Measurements from ENCODE around the gene GSK3B.
"Not testable (repeated sequence)": the region's sequence is repeated elsewhere in the genome, so short reads cannot be mapped to it uniquely, and the experiment has no call there.

The GSK3B gene

DNA sequence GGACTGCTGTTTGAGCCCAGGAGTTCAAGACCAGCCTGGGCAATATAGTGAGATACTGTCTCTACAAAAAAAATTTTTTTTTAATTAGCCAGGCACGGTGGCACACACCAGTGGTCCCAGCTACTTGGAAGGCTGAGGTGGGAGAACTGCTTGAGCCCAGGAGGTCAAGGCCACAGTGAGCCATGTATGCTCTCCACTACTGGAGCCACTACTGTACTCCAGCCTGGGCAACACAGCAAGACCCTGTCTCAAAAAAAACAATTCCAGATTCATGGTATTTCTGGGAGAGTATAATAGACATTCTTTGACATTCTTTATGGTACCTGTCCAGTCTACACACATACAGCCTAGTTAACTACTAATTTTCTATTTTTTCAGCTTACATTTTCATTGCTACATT lies 70.1 kb downstream of the GSK3B start:
- H3K4me1 ChIP-seq (ENCODE audit: control insufficient read depth, insufficient read depth, low read length, poor library complexity, severe bottlenecking): peaks cover 4% of the 10 kb centered on the region
- no peaks in the 10 kb centered on the region for H3K36me3 ChIP-seq (ENCODE audit: control insufficient read depth, insufficient read depth, low read length)
- DNase-seq: no peak
- no peaks in the 10 kb centered on the region for H3K9me3 ChIP-seq (ENCODE audit: control insufficient read depth, low read length)
- H3K4me3 ChIP-seq (ENCODE audit: insufficient read depth, low read depth, low read length, poor library complexity, severe bottlenecking): no peak overlapping the region
- no peaks in the 10 kb centered on the region for H3K27me3 ChIP-seq (replicated peaks; ENCODE audit: control insufficient read depth, insufficient read depth, low read length, poor library complexity, severe bottlenecking)
- H3K27ac ChIP-seq (ENCODE audit: insufficient read depth, low read length, poor library complexity, severe bottlenecking): no peak overlapping the region

DNA sequence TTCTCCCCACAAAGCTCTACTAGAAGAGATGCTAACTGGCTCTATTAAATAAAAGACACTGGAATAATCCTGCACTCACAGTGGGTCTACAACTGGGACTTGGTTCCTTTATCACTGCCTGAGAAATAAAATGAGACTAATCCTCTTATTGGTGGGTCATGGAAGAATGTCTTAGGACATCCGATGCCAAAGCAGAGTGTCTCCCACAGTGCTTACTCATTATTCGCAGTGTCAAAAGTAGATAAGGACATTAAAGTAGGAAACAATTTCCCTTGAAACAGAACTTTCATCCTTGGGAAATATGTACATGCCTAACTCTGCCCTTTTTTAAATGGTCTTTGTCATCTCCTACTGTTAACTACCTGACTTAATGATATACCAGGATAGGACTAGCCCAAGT lies 71.5 kb downstream of the GSK3B start:
- DNase-seq: no peak
- no peaks in the 10 kb centered on the region for H3K36me3 ChIP-seq (ENCODE audit: control insufficient read depth, insufficient read depth, low read length)
- H3K4me1 ChIP-seq (ENCODE audit: control insufficient read depth, insufficient read depth, low read length, poor library complexity, severe bottlenecking): peaks cover 4% of the 10 kb centered on the region
- no peak overlapping the region for H3K4me3 ChIP-seq (ENCODE audit: insufficient read depth, low read depth, low read length, poor library complexity, severe bottlenecking)
- no peaks in the 10 kb centered on the region for H3K27me3 ChIP-seq (replicated peaks; ENCODE audit: control insufficient read depth, insufficient read depth, low read length, poor library complexity, severe bottlenecking)
- H3K9me3 ChIP-seq (ENCODE audit: control insufficient read depth, low read length): no peaks in the 10 kb centered on the region
- H3K27ac ChIP-seq (ENCODE audit: insufficient read depth, low read length, poor library complexity, severe bottlenecking): no peak overlapping the region

DNA sequence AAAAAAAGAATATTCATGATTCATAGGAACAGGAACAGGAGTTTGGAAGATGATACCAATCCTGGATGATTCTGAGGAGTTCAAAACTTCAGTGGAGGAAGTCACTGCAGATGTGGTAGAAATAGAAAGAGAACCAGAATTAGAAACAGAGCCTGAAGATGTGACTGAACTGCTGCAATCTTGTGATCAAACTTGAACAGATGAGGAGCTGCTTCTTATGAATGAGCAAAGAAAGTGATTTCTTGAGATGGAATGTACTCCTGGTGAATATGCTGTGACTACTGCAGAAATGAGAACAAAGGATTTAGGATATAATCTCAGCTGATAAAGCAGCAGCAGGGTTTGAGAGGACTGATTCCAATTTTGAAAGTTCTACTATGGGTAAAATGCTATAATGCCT lies 72.7 kb downstream of the GSK3B start:
- H3K9me3 ChIP-seq (ENCODE audit: control insufficient read depth, low read length): no peaks in the 10 kb centered on the region
- H3K36me3 ChIP-seq (ENCODE audit: control insufficient read depth, insufficient read depth, low read length): no peaks in the 10 kb centered on the region
- no peaks in the 10 kb centered on the region for H3K27me3 ChIP-seq (replicated peaks; ENCODE audit: control insufficient read depth, insufficient read depth, low read length, poor library complexity, severe bottlenecking)
- no peak overlapping the region for H3K4me3 ChIP-seq (ENCODE audit: insufficient read depth, low read depth, low read length, poor library complexity, severe bottlenecking)
- H3K4me1 ChIP-seq (ENCODE audit: control insufficient read depth, insufficient read depth, low read length, poor library complexity, severe bottlenecking): peaks cover 4% of the 10 kb centered on the region
- no peak overlapping the region for H3K27ac ChIP-seq (ENCODE audit: insufficient read depth, low read length, poor library complexity, severe bottlenecking)
- no peak for DNase-seq

DNA sequence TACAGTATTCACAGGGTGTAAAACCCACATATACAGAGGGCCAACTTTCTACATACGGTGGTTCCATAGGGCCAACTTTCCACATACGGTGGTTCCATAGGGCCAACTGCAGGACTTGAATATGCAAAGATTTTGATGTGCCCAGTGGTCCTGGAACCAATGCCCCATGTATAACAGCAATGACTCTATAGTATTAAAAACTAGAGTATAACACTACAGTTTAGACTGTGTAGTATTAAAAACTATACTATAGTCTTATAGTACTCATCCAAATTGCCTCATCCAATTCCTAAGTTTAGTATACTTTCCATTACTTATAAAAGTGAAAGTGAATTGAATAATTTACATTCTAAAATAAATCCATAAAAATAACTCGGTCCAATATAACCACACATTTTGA lies 75.9 kb downstream of the GSK3B start:
- no peaks in the 10 kb centered on the region for H3K9me3 ChIP-seq (ENCODE audit: control insufficient read depth, low read length)
- no peak overlapping the region for H3K27ac ChIP-seq (ENCODE audit: insufficient read depth, low read length, poor library complexity, severe bottlenecking)
- H3K4me1 ChIP-seq (ENCODE audit: control insufficient read depth, insufficient read depth, low read length, poor library complexity, severe bottlenecking): peaks cover 4% of the 10 kb centered on the region
- no peaks in the 10 kb centered on the region for H3K27me3 ChIP-seq (replicated peaks; ENCODE audit: control insufficient read depth, insufficient read depth, low read length, poor library complexity, severe bottlenecking)
- no peaks in the 10 kb centered on the region for H3K36me3 ChIP-seq (ENCODE audit: control insufficient read depth, insufficient read depth, low read length)
- no peak overlapping the region for H3K4me3 ChIP-seq (ENCODE audit: insufficient read depth, low read depth, low read length, poor library complexity, severe bottlenecking)
- no peak for DNase-seq

DNA sequence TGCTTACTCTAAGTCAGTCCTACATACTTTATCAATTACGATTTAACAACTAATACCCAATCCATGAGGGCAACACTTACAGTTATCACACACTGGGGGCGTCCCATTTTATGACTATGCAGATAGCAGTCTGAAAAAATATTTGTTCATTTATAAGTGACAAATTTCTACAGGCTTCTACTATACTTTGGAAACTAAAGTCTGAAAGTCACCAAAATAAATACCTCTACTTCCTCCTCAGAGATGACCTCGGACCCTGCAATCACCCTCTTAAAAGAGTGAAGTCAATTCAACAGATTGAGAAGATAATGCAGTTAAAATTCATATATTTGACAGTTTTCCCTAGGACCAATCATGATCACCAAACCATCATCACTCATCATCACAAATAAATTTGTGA lies 76.6 kb downstream of the GSK3B start:
- DNase-seq: no peak
- no peaks in the 10 kb centered on the region for H3K36me3 ChIP-seq (ENCODE audit: control insufficient read depth, insufficient read depth, low read length)
- peaks cover 4% of the 10 kb centered on the region for H3K4me1 ChIP-seq (ENCODE audit: control insufficient read depth, insufficient read depth, low read length, poor library complexity, severe bottlenecking)
- no peak overlapping the region for H3K27ac ChIP-seq (ENCODE audit: insufficient read depth, low read length, poor library complexity, severe bottlenecking)
- no peak overlapping the region for H3K4me3 ChIP-seq (ENCODE audit: insufficient read depth, low read depth, low read length, poor library complexity, severe bottlenecking)
- no peaks in the 10 kb centered on the region for H3K9me3 ChIP-seq (ENCODE audit: control insufficient read depth, low read length)
- no peaks in the 10 kb centered on the region for H3K27me3 ChIP-seq (replicated peaks; ENCODE audit: control insufficient read depth, insufficient read depth, low read length, poor library complexity, severe bottlenecking)

DNA sequence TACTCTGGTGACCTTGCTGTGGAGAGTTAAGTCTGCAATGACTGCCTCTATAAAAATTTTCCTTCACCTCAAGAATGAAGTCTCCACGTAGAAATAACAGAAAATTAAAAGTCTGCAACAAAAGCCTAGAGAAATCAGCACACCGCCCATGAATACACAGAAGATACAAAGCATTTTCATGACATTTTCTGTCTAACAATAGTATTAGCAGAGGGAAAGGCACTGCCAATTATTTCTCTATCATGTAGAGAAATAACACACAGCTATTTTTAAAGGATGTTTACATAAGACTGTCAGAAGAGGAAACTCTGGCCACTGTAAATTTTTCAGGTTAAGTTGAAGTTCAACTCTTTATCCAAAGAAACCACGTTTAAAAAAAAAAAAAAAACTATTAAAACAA lies 80.8 kb downstream of the GSK3B start:
- Histone ChIP-seq H3K36me3 (ENCODE audit: control insufficient read depth, insufficient read depth, low read length) (no peaks in the 10 kb centered on the region), H3K4me1 (ENCODE audit: control insufficient read depth, insufficient read depth, low read length, poor library complexity, severe bottlenecking) (no peaks in the 10 kb centered on the region), H3K9me3 (ENCODE audit: control insufficient read depth, low read length) (no peaks in the 10 kb centered on the region), H3K27me3 (replicated peaks; ENCODE audit: control insufficient read depth, insufficient read depth, low read length, poor library complexity, severe bottlenecking) (no peaks in the 10 kb centered on the region), H3K4me3 (ENCODE audit: insufficient read depth, low read depth, low read length, poor library complexity, severe bottlenecking) (no peak overlapping the region), H3K27ac (ENCODE audit: insufficient read depth, low read length, poor library complexity, severe bottlenecking) (no peak overlapping the region)
- no peak for DNase-seq

DNA sequence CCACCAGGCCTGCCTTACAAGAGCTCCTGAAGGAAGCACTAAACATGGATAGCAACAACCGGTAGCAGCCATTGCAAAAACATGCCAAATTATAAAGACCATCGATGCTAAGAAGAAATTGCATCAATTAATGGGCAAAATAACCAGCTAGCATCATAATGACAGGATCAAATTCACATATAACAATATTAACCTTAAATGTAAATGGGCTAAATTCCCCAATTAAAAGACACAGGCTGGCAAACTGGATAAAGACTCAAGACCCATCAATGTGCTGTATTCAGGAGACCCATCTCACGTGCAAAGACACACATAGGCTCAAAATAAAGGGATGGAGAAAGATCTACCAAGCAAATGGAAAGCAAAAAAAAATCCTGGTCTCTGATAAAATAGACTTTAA lies 88.5 kb downstream of the GSK3B start:
- not testable (repeated sequence) for H3K27me3 ChIP-seq (replicated peaks; ENCODE audit: control insufficient read depth, insufficient read depth, low read length, poor library complexity, severe bottlenecking); H3K36me3 ChIP-seq (ENCODE audit: control insufficient read depth, insufficient read depth, low read length); H3K4me3 ChIP-seq (ENCODE audit: insufficient read depth, low read depth, low read length, poor library complexity, severe bottlenecking); DNase-seq; H3K4me1 ChIP-seq (ENCODE audit: control insufficient read depth, insufficient read depth, low read length, poor library complexity, severe bottlenecking); H3K9me3 ChIP-seq (ENCODE audit: control insufficient read depth, low read length); H3K27ac ChIP-seq (ENCODE audit: insufficient read depth, low read length, poor library complexity, severe bottlenecking)

DNA sequence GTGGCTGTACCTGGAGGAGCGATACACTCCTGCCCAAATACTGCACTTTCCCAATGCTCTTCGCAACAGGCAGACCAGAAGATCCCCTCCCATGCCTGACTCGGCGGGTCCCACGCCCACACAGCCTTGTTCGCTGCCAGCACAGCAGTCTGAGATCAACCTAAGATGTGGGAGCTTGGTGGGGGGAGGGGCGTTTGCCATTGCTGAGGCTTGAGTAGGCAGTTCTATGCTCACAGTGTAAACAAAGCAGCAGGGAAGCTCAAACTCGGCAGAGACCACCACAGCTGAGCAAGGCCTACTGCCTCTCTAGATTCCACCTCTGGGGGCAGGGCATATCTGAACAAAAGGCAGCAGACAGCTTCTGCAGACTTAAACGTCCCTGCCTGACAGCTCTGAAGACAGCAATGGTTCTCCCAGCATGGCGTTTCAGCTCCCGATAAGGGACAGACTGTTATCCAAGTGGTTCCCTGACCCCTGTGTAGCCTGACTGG lies 90.2 kb downstream of the GSK3B start:
- peaks cover 13% of the 10 kb centered on the region for H3K36me3 ChIP-seq (ENCODE audit: control insufficient read depth, insufficient read depth, low read length)
- not testable (repeated sequence) for H3K4me3 ChIP-seq (ENCODE audit: insufficient read depth, low read depth, low read length, poor library complexity, severe bottlenecking); H3K4me1 ChIP-seq (ENCODE audit: control insufficient read depth, insufficient read depth, low read length, poor library complexity, severe bottlenecking); H3K27me3 ChIP-seq (replicated peaks; ENCODE audit: control insufficient read depth, insufficient read depth, low read length, poor library complexity, severe bottlenecking); H3K27ac ChIP-seq (ENCODE audit: insufficient read depth, low read length, poor library complexity, severe bottlenecking); DNase-seq; H3K9me3 ChIP-seq (ENCODE audit: control insufficient read depth, low read length)

DNA sequence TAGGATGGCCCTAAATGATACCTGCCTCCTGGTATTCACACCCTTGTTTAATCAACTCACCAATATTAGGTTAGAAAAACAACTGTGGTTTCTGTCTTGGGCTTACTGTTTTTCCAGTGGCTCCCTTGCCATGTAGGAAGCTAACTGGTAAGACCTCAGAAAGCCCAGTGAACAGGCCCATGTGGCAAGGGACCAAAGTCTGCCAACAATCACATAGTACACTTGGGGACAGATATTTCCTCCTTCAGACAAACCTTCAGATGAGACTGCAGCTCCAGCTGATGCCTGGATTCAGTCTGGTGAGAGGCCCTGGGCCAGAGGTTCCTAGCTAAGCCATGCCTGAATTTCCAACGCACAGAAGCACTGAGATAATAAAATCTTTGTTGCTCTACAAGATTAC lies 96.1 kb downstream of the GSK3B start:
- Histone ChIP-seq H3K36me3 (ENCODE audit: control insufficient read depth, insufficient read depth, low read length) (peaks cover 19% of the 10 kb centered on the region), H3K27me3 (replicated peaks; ENCODE audit: control insufficient read depth, insufficient read depth, low read length, poor library complexity, severe bottlenecking) (no peaks in the 10 kb centered on the region), H3K27ac (ENCODE audit: insufficient read depth, low read length, poor library complexity, severe bottlenecking) (no peak overlapping the region), H3K4me3 (ENCODE audit: insufficient read depth, low read depth, low read length, poor library complexity, severe bottlenecking) (no peak overlapping the region), H3K9me3 (ENCODE audit: control insufficient read depth, low read length) (no peaks in the 10 kb centered on the region), H3K4me1 (ENCODE audit: control insufficient read depth, insufficient read depth, low read length, poor library complexity, severe bottlenecking) (no peaks in the 10 kb centered on the region)
- no peak for DNase-seq

DNA sequence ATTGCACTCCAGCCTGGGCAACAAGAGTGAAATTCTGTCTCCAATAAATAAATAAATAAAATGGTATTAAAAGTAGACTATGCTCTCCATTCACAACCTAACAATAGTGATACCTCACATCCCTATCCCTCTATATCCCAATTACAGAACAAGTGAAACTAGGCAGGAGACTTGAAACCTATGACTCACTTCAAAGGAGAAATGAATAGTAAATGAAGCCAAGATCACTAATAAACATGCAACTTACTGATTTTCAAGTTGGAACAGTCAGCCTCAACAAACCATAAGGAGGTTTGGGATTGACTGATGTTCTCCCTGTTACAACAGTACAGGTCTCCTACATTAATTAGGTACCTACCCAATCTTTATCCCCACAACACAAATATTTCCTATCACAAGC lies 103.4 kb downstream of the GSK3B start:
- Histone ChIP-seq H3K4me3 (ENCODE audit: insufficient read depth, low read depth, low read length, poor library complexity, severe bottlenecking) (no peak overlapping the region), H3K27me3 (replicated peaks; ENCODE audit: control insufficient read depth, insufficient read depth, low read length, poor library complexity, severe bottlenecking) (no peaks in the 10 kb centered on the region), H3K27ac (ENCODE audit: insufficient read depth, low read length, poor library complexity, severe bottlenecking) (no peak overlapping the region), H3K9me3 (ENCODE audit: control insufficient read depth, low read length) (no peaks in the 10 kb centered on the region), H3K4me1 (ENCODE audit: control insufficient read depth, insufficient read depth, low read length, poor library complexity, severe bottlenecking) (no peaks in the 10 kb centered on the region), H3K36me3 (ENCODE audit: control insufficient read depth, insufficient read depth, low read length) (no peaks in the 10 kb centered on the region)
- DNase-seq: no peak
